Epithelial cell of esophagus (primary cell): ENCODE results near the gene SMC2.

Experiments used
- DNase-seq: peaks from one replicate; pipeline ENCODE4 v3.0.0; 2010; ENCODE audit warnings: low read depth
- H3K4me3 ChIP-seq: 2 replicates; pipeline ENCODE4 v1.5.1; 2011; ENCODE audit warnings: mild to moderate bottlenecking, low read length, control low read depth
- CTCF ChIP-seq: IDR thresholded peaks from 2 replicates; pipeline ENCODE4 v1.5.1; 2011; ENCODE audit warnings: low read depth, mild to moderate bottlenecking, low read length, control low read depth, inconsistent platforms; ENCODE audit not compliant: insufficient read depth; ENCODE audit errors: missing control alignments

SMC2 gene

GRCh38 chr9:104087894-104088293 lies 6.2 kb upstream of the SMC2 start:
- TF ChIP-seq CTCF: no peak
- no peak for DNase-seq
- H3K4me3 ChIP-seq: no peak overlapping the region

- no peak overlapping the region for H3K4me3 ChIP-seq
- no peak for DNase-seq
- TF ChIP-seq CTCF: no peak
Measured at GRCh38 chr9:104088416-104088815, 5.7 kb upstream of the SMC2 start.

GRCh38 chr9:104090578-104090977 lies 3.5 kb upstream of the SMC2 start:
- H3K4me3 ChIP-seq: no peak overlapping the region
- DNase-seq: no peak
- no peak for TF ChIP-seq CTCF

- no peak for TF ChIP-seq CTCF
- no peak overlapping the region for H3K4me3 ChIP-seq
- DNase-seq: no peak
Measured at GRCh38 chr9:104091116-104091515, 3.0 kb upstream of the SMC2 start.

- no peak for DNase-seq
- no peak for TF ChIP-seq CTCF
- H3K4me3 ChIP-seq: no peak overlapping the region
Measured at GRCh38 chr9:104091708-104092107, 2.4 kb upstream of the SMC2 start.

GRCh38 chr9:104092192-104092591 lies 1.9 kb upstream of the SMC2 start:
- no peak for TF ChIP-seq CTCF
- no peak overlapping the region for H3K4me3 ChIP-seq

GRCh38 chr9:104092875-104093600 lies 1.1 kb upstream of the SMC2 start:
- peak overlapping the region; percentile 81 for H3K4me3 ChIP-seq
- no peak for TF ChIP-seq CTCF
- peak; percentile 26 for DNase-seq

More at GRCh38 chr9:104092192-104092591, 1.9 kb upstream of the SMC2 start:
- no peak for DNase-seq
